Gastroesophageal sphincter (tissue), 3 donors: ENCODE results near the gene AMZ2.
"Not testable (repeated sequence)": the region's sequence is repeated elsewhere in the genome, so short reads cannot be mapped to it uniquely, and the experiment has no call there.

ENCODE experiments used
- CTCF ChIP-seq, 4 experiments: fragments of 200-600 bp in 2 of 4; fragments of 450-650 bp in 2 of 4; sonication (generic) in 1 of 4; IDR thresholded peaks; one replicate each; pipeline ENCODE4 v1.5.1; 2017 to 2019; ENCODE audit warnings: antibody characterized with exemption in 4 of 4, mild to moderate bottlenecking in 2 of 4, moderate library complexity in 2 of 4
- EP300 ChIP-seq: sonication (generic); formaldehyde crosslinking; IDR thresholded peaks from one replicate; pipeline ENCODE4 v1.6.1; 2017; ENCODE audit warnings: antibody characterized with exemption, mild to moderate bottlenecking
- POLR2A ChIP-seq, 2 donors: fragments of 450-650 bp; IDR thresholded peaks; one replicate each; pipeline ENCODE4 v1.6.1; 2017; ENCODE audit warnings: antibody characterized with exemption in 2 of 2, mild to moderate bottlenecking in 2 of 2, moderate library complexity in 1 of 2

GRCh38 chr17:68228039-68228680, 19.7 kb upstream of the AMZ2 start:
- not testable (repeated sequence) for TF ChIP-seq CTCF (IDR thresholded peaks at IDR 0.05); EP300; POLR2A (IDR thresholded peaks at IDR 0.05)
